HepG2 (cell line): ENCODE measurements around the gene VWA7. TPM values are rescaled to one million over a fixed set of nuclear protein-coding genes. Genes with fewer than 3 reads are reported as not detected.
A peak's percentile ranks its signal among the peaks of the same experiment; 100 is the strongest.

Experiments used
- ATF1 ChIP-seq: IDR thresholded peaks from 2 replicates; pipeline ENCODE4 v1.6.1; 2016; ENCODE audit warnings: mild to moderate bottlenecking, control low read depth
- CENPBD1 ChIP-seq: sonication (generic); formaldehyde crosslinking; IDR thresholded peaks from 2 replicates; pipeline ENCODE4 v1.8.0; 2022; ENCODE audit warnings: missing genetic modification reagents, low read depth, mild to moderate bottlenecking, borderline replicate concordance
- ELK4 ChIP-seq: sonication (generic); formaldehyde crosslinking; IDR thresholded peaks from 2 replicates; pipeline ENCODE4 v1.9.0; 2021; ENCODE audit warnings: missing genetic modification reagents, borderline replicate concordance
- FOXA3 ChIP-seq: IDR thresholded peaks from 2 replicates; pipeline ENCODE4 v1.6.1; 2016; ENCODE audit warnings: missing genetic modification reagents, missing compliant biosample characterization
- GATAD2A ChIP-seq: IDR thresholded peaks from 2 replicates; pipeline ENCODE4 v1.6.1; 2016
- KLF15 ChIP-seq: sonication (generic); formaldehyde crosslinking; IDR thresholded peaks from 2 replicates; pipeline ENCODE4 v1.8.1; 2023; ENCODE audit warnings: borderline replicate concordance, mild to moderate bottlenecking, inconsistent platforms, missing genetic modification reagents, mixed read lengths
- MEIS2 ChIP-seq: sonication (generic); formaldehyde crosslinking; IDR thresholded peaks from 2 replicates; pipeline ENCODE4 v1.9.0; 2021; ENCODE audit warnings: mild to moderate bottlenecking, missing genetic modification reagents
- MTA3 ChIP-seq: sonication (generic); formaldehyde crosslinking; IDR thresholded peaks from 2 replicates; pipeline ENCODE4 v1.4.0; 2020; ENCODE audit warnings: missing genetic modification reagents
- SMYD3 ChIP-seq: sonication (generic); formaldehyde crosslinking; IDR thresholded peaks from 2 replicates; pipeline ENCODE4 v1.8.1; 2023; ENCODE audit warnings: mild to moderate bottlenecking, missing genetic modification reagents
- ZC3H4 ChIP-seq: sonication (generic); formaldehyde crosslinking; IDR thresholded peaks from 2 replicates; pipeline ENCODE4 v1.4.0; 2020; ENCODE audit warnings: missing genetic modification reagents, borderline replicate concordance
- ZHX2 ChIP-seq, 2 experiments: sonication (generic) in 1 of 2; formaldehyde crosslinking in 1 of 2; IDR thresholded peaks; 2 replicates each; pipeline versions ENCODE4 v1.6.1 to v1.9.0; 2014 to 2022; ENCODE audit warnings: antibody characterized with exemption in 1 of 2, borderline replicate concordance in 1 of 2, inconsistent platforms in 1 of 2, low read depth in 1 of 2, missing genetic modification reagents in 1 of 2
- ZNF33B ChIP-seq: sonication (generic); formaldehyde crosslinking; IDR thresholded peaks from 2 replicates; pipeline ENCODE4 v1.5.1; 2020; ENCODE audit warnings: mild to moderate bottlenecking, missing genetic modification reagents
- ZNF646 ChIP-seq: sonication (generic); formaldehyde crosslinking; IDR thresholded peaks from 2 replicates; pipeline ENCODE4 v1.9.0; 2021; ENCODE audit warnings: mild to moderate bottlenecking, missing genetic modification reagents
- ZSCAN20 ChIP-seq: sonication (generic); formaldehyde crosslinking; IDR thresholded peaks from 2 replicates; pipeline ENCODE4 v1.4.0; 2020; ENCODE audit warnings: missing genetic modification reagents, mild to moderate bottlenecking, borderline replicate concordance
- polyA plus RNA-seq, 8 experiments: library from polyadenylated mRNA; depleted of rRNA in 3 of 8; stranded (reverse) in 7 of 8; unstranded in 1 of 8; fragments of >200 nt; fragmentation: Illumina TruSeq in 4 of 8; extraction: Trizol in 4 of 8; gene quantifications; 2 replicates each; pipeline versions ENCODE4 v1.2.1 to v1.2.3, GENCODE V29; 2011 to 2016; ENCODE audit warnings: low read depth in 4 of 8, missing spikeins in 1 of 8, mixed read lengths in 1 of 8; ENCODE audit not compliant: insufficient read depth in 1 of 8
- total RNA-seq, 5 experiments: library from RNA; depleted of rRNA; stranded (reverse); fragments of >200 nt; fragmentation: Illumina TruSeq; extraction: Trizol; gene quantifications; 2 replicates each; pipeline ENCODE4 v1.2.3, GENCODE V29; 2016; ENCODE audit warnings: low read depth in 1 of 5

The VWA7 gene
- total and polyA plus RNA-seq, 2 of the 13 experiments (the other 11 are each of a cell fraction or from before 2014, with no cell fraction given) = 0.86 to 3.3 TPM

GRCh38 chr6:31739639-31740396, 37.3 kb downstream of the VWA7 start, which contains the start of gene MSH5 (continued):
- TF ChIP-seq KLF15 (CRISPR knock-in tag) (peak; percentile 95; the same call in 1 of the 2 replicates), ZSCAN20 (CRISPR knock-in tag) (no peak; the same call in 1 of the 2 replicates), MTA3 (peak; percentile 38; the same call in 1 of the 2 replicates), ZHX2 (IDR thresholded peaks at IDR 0.05; ENCODE audit: low read depth) (peak; percentile 79; the same call in 1 of the 2 replicates), ZHX2 (CRISPR knock-in tag; IDR thresholded peaks at IDR 0.05; ENCODE audit: borderline replicate concordance) (no peak; the same call in 1 of the 2 replicates), ZNF33B (CRISPR knock-in tag) (peak; percentile 98), GATAD2A (CRISPR knock-in tag) (peak; percentile 54), CENPBD1 (peak; percentile 96), SMYD3 (CRISPR knock-in tag) (peak; percentile 99), MEIS2 (CRISPR knock-in tag) (peak; percentile 90; the same call in 1 of the 2 replicates), ZNF646 (CRISPR knock-in tag) (peak; percentile 22; the same call in 1 of the 2 replicates), ATF1 (CRISPR knock-in tag) (peak; percentile 87), ELK4 (CRISPR knock-in tag) (peak; percentile 24; the same call in 1 of the 2 replicates), ZC3H4 (CRISPR knock-in tag) (no peak; the same call in 1 of the 2 replicates), FOXA3 (no peak)
